H9 (cell line): ENCODE data around the gene KCNG1. TPM values are rescaled to one million over a fixed set of nuclear protein-coding genes. Genes with fewer than 3 reads are reported as not detected.

ENCODE experiments used
- DNase-seq: peaks from one replicate; pipeline ENCODE4 v3.0.0-alpha.2; 2017
- H2AFZ ChIP-seq: one replicate; pipeline ENCODE4 v1.6.1; 2013; ENCODE audit warnings: mild to moderate bottlenecking, low read length, control low read depth, moderate library complexity
- H2AK5ac ChIP-seq: 2 replicates; pipeline ENCODE4 v1.6.1; 2013; ENCODE audit warnings: low read length, control low read depth, mixed read lengths; ENCODE audit not compliant: insufficient read length
- H2BK120ac ChIP-seq: one replicate; pipeline ENCODE4 v1.6.1; 2013; ENCODE audit warnings: low read depth, mild to moderate bottlenecking, low read length, control low read depth, inconsistent platforms; ENCODE audit not compliant: poor library complexity, severe bottlenecking
- H2BK12ac ChIP-seq: 2 replicates; pipeline ENCODE4 v1.6.1; 2013; ENCODE audit warnings: low read length, control low read depth, mixed read lengths, low read depth; ENCODE audit not compliant: insufficient read length
- H2BK15ac ChIP-seq: 2 replicates; pipeline ENCODE4 v1.6.1; 2013; ENCODE audit warnings: low read depth, low read length, control low read depth
- H2BK20ac ChIP-seq: one replicate; pipeline ENCODE4 v1.6.1; 2013; ENCODE audit warnings: low read depth, mild to moderate bottlenecking, low read length, control low read depth, inconsistent platforms; ENCODE audit not compliant: poor library complexity, severe bottlenecking
- H2BK5ac ChIP-seq: 2 replicates; pipeline ENCODE4 v1.6.1; 2013; ENCODE audit warnings: low read length, control low read depth, mixed read lengths; ENCODE audit not compliant: insufficient read length
- H3K14ac ChIP-seq: 2 replicates; pipeline ENCODE4 v1.6.1; 2013; ENCODE audit warnings: low read length, control low read depth; ENCODE audit not compliant: insufficient read depth
- H3K18ac ChIP-seq: 2 replicates; pipeline ENCODE4 v1.6.1; 2013; ENCODE audit warnings: low read depth, mild to moderate bottlenecking, mixed read lengths, low read length, control low read depth; ENCODE audit not compliant: insufficient read length
- H3K23ac ChIP-seq: 2 replicates; pipeline ENCODE4 v1.6.1; 2013; ENCODE audit warnings: low read length, control low read depth, mixed read lengths, low read depth; ENCODE audit not compliant: insufficient read length
- H3K23me2 ChIP-seq: 2 replicates; pipeline ENCODE4 v1.6.1; 2013; ENCODE audit warnings: low read depth, mild to moderate bottlenecking, mixed read lengths, low read length, control low read depth; ENCODE audit not compliant: insufficient read length, poor library complexity, severe bottlenecking
- H3K27ac ChIP-seq: 2 replicates; pipeline ENCODE4 v1.5.1; 2013; ENCODE audit warnings: low read length, control low read depth, mixed read lengths, low read depth; ENCODE audit not compliant: insufficient read length
- H3K27me3 ChIP-seq: 2 replicates; pipeline ENCODE4 v1.6.1; 2013; ENCODE audit warnings: low read length, control low read depth, inconsistent platforms; ENCODE audit not compliant: insufficient read depth
- H3K4ac ChIP-seq: 2 replicates; pipeline ENCODE4 v1.6.1; 2013; ENCODE audit warnings: low read depth, mild to moderate bottlenecking, control low read depth, inconsistent platforms, low read length, moderate library complexity
- H3K4me1 ChIP-seq: 2 replicates; pipeline ENCODE4 v1.6.1; 2013; ENCODE audit warnings: low read length, control low read depth, inconsistent platforms; ENCODE audit not compliant: insufficient read depth
- H3K4me2 ChIP-seq: 2 replicates; pipeline ENCODE4 v1.6.1; 2013; ENCODE audit warnings: low read length, control low read depth, mixed read lengths; ENCODE audit not compliant: insufficient read length, insufficient read depth
- H3K56ac ChIP-seq: 2 replicates; pipeline ENCODE4 v1.6.1; 2013; ENCODE audit warnings: low read depth, mild to moderate bottlenecking, mixed read lengths, low read length, control low read depth; ENCODE audit not compliant: insufficient read length
- H3K79me1 ChIP-seq: 2 replicates; pipeline ENCODE4 v1.6.1; 2013; ENCODE audit warnings: low read depth, mild to moderate bottlenecking, moderate library complexity, low read length, control low read depth, inconsistent platforms; ENCODE audit not compliant: insufficient read depth, poor library complexity, severe bottlenecking
- H3K79me2 ChIP-seq: 2 replicates; pipeline ENCODE4 v1.6.1; 2013; ENCODE audit warnings: low read length, control low read depth, inconsistent platforms; ENCODE audit not compliant: insufficient read depth
- H3K9ac ChIP-seq: 2 replicates; pipeline ENCODE4 v1.6.1; 2013; ENCODE audit warnings: low read length, control low read depth, mixed read lengths; ENCODE audit not compliant: insufficient read length; ENCODE audit errors: extremely low read depth
- H3K9me3 ChIP-seq: one replicate; pipeline ENCODE4 v1.6.1; 2013; ENCODE audit warnings: low read depth, low read length, inconsistent platforms; ENCODE audit not compliant: control insufficient read depth
- H3T11ph ChIP-seq: one replicate; pipeline ENCODE4 v1.6.1; 2013; ENCODE audit warnings: mild to moderate bottlenecking, low read length, control low read depth, inconsistent platforms
- H4K20me1 ChIP-seq: one replicate; pipeline ENCODE4 v1.6.1; 2013; ENCODE audit not compliant: control insufficient read depth, insufficient read length, insufficient read depth
- H4K5ac ChIP-seq: 2 replicates; pipeline ENCODE4 v1.6.1; 2013; ENCODE audit warnings: low read depth, mild to moderate bottlenecking, mixed read lengths, low read length, control low read depth; ENCODE audit not compliant: insufficient read length
- H4K8ac ChIP-seq: replicated peaks from 2 replicates; pipeline ENCODE4 v1.6.1; 2013; ENCODE audit warnings: low read length, control low read depth, mixed read lengths, low read depth; ENCODE audit not compliant: insufficient read length
- H4K91ac ChIP-seq: 2 replicates; pipeline ENCODE4 v1.6.1; 2013; ENCODE audit warnings: low read depth, mild to moderate bottlenecking, moderate library complexity, mixed read lengths, low read length, control low read depth; ENCODE audit not compliant: insufficient read length
- H3K27ac Mint-ChIP-seq, 3 experiments: 2 replicates in 2 of 3; 3 replicates in 1 of 3; pipeline ENCODE4 v1.8.0; 2020 to 2021; ENCODE audit warnings: mixed read lengths in 3 of 3, mild to moderate bottlenecking in 1 of 3, moderate library complexity in 1 of 3
- H3K27me3 Mint-ChIP-seq: 2 replicates; pipeline ENCODE4 v1.8.0; 2021; ENCODE audit warnings: low read depth, mild to moderate bottlenecking, moderate library complexity, mixed read lengths
- H3K36me3 Mint-ChIP-seq, 3 experiments: 2 replicates in 2 of 3; 3 replicates in 1 of 3; pipeline ENCODE4 v1.8.0; 2020 to 2021; ENCODE audit warnings: low read depth in 3 of 3, mixed read lengths in 3 of 3; ENCODE audit not compliant: insufficient read depth in 1 of 3
- H3K4me1 Mint-ChIP-seq, 2 experiments: 2 replicates each; pipeline ENCODE4 v1.8.0; 2020; ENCODE audit warnings: mixed read lengths in 2 of 2
- H3K4me3 Mint-ChIP-seq, 2 experiments: 2 replicates in 1 of 2; 3 replicates in 1 of 2; pipeline ENCODE4 v1.8.0; 2020 to 2021; ENCODE audit warnings: mild to moderate bottlenecking in 2 of 2, mixed read lengths in 2 of 2, moderate library complexity in 1 of 2
- H3K9me3 Mint-ChIP-seq, 2 experiments: 2 replicates in 1 of 2; 3 replicates in 1 of 2; pipeline ENCODE4 v1.8.0; 2020; ENCODE audit warnings: mild to moderate bottlenecking in 2 of 2, mixed read lengths in 2 of 2, moderate library complexity in 1 of 2
- CTCF ChIP-seq: fragments of 200-600 bp; sonication (generic); conservative IDR thresholded peaks from 3 replicates; pipeline ENCODE4 v1.8.0; 2021; ENCODE audit warnings: antibody characterized with exemption, mild to moderate bottlenecking
- WGBS: extraction: QIAGEN DNeasy Blood & Tissue Kit; methylation state at CpG from one replicate; pipeline ENCODE4 v1.1.7; 2013; ENCODE audit warnings: missing lambda C conversion rate, low lambda C conversion rate, mixed read lengths; ENCODE audit not compliant: insufficient read length; ENCODE audit errors: extremely low coverage; 5-methylcytosine and 5-hydroxymethylcytosine counted together
- total RNA-seq: library from RNA; stranded (reverse); gene quantifications from 2 replicates; pipeline ENCODE4 v1.2.1, GENCODE V29; 2021

The KCNG1 gene
- total RNA-seq, 1 experiment from 2014 or later: 13.2 TPM

DNA sequence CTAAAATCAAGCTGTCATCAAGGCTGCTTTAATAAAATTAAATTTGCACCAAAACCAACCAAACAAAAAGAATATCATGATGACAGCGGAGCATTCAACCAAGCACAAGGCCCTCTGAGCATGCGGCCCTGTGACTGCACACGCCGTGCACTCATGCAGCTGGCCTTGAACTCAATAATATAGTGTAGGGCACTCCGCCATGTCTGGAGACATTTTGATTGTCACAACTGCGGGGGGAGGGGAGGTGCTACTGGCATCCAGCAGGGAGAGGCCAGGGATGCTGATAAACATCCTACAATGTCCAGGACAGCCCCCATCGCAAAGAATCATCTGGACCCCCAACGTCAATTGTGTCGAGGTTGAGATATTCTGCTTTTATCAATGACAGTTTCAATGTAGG, 54.6 kb downstream of the KCNG1 start:
- WGBS: no CpG with 5 or more reads among the region's 9 CpGs
- H3K4me3 Mint-ChIP-seq: no peak overlapping the region
- DNase-seq: no peak

More for the DNA sequence above, 54.6 kb downstream of the KCNG1 start:
- Histone ChIP-seq H3K18ac (no peak overlapping the region), H3K23me2 (no peaks in the 10 kb centered on the region), H3K23ac (no peak overlapping the region), H2AK5ac (no peak overlapping the region), H2BK12ac (no peak overlapping the region), H3K79me1 (no peaks in the 10 kb centered on the region), H2BK15ac (no peak overlapping the region), H4K20me1 (no peaks in the 10 kb centered on the region), H4K8ac (no peak overlapping the region), H3K4me1 (no peaks in the 10 kb centered on the region), H3K4ac (no peak overlapping the region), H3K27me3 (no peaks in the 10 kb centered on the region), H3K9ac (no peak overlapping the region), H2AFZ (no peak overlapping the region), H2BK120ac (no peak overlapping the region), H3K56ac (no peak overlapping the region), H3T11ph (no peak overlapping the region), H2BK5ac (no peak overlapping the region), H3K4me2 (no peak overlapping the region), H4K5ac (no peak overlapping the region), H4K91ac (no peak overlapping the region), H2BK20ac (no peak overlapping the region), H3K79me2 (no peaks in the 10 kb centered on the region), H3K9me3 (no peaks in the 10 kb centered on the region), H3K14ac (no peak overlapping the region), H3K27ac (no peak overlapping the region)
- Mint-ChIP-seq H3K27ac (no peak overlapping the region), H3K36me3 (no peaks in the 10 kb centered on the region), H3K9me3 (no peaks in the 10 kb centered on the region), H3K27me3 (peaks cover 11% of the 10 kb centered on the region), H3K4me1 (peaks cover 0 to 12% of the 10 kb centered on the region in 2 experiments; a peak in 1 of 4 replicates)
- no peak for TF ChIP-seq CTCF
